Measurements from ENCODE around the gene NFKB1. TPM values are rescaled to one million over a fixed set of nuclear protein-coding genes. Genes with fewer than 3 reads are reported as not detected.
"Not testable (repeated sequence)": the region's sequence is repeated elsewhere in the genome, so short reads cannot be mapped to it uniquely, and the experiment has no call there.

The NFKB1 gene
- total RNA-seq, 1 experiment from 2014 or later: 35.6 TPM

DNA sequence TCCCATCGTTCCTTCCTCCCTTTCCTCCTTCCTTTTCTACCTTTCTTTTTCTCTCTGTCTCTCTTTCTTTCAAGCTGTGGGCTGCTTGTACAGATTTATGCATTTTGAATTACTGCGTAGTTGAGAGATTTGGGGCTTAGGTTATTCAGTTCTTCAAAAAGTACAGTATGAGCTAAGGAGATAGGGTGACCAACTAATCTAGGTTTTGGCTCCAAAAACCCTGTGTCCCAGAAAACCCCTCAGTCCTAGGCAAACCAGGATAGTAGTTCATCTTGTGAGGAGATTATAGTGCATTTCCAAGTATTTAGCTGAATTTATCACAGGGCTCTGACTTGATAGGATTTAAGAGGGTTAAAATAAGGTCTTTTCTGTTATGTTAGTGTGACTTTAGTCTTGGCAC is 64.5 kb downstream of the NFKB1 start:
- DNase-seq: no peak
- intact Hi-C loops (cut with micrococcal nuclease; ENCODE audit: unreplicated experiment): no loop called here
- CTCF ChIA-PET: no interaction called here
- Mint-ChIP-seq H3K27ac (ENCODE audit: unreplicated experiment) (no peak overlapping the region), H3K9me3 (ENCODE audit: low read depth, unreplicated experiment) (no peaks in the 10 kb centered on the region), H3K4me1 (ENCODE audit: low read depth, unreplicated experiment) (no peaks in the 10 kb centered on the region), H3K4me3 (ENCODE audit: low read depth, unreplicated experiment) (no peak overlapping the region), H3K36me3 (ENCODE audit: insufficient read depth, unreplicated experiment) (no peaks in the 10 kb centered on the region), H3K27me3 (ENCODE audit: unreplicated experiment) (no peaks in the 10 kb centered on the region)
- no TSS peak for BruUV-seq (replicated peaks)
- TF ChIP-seq, protein P1, sequence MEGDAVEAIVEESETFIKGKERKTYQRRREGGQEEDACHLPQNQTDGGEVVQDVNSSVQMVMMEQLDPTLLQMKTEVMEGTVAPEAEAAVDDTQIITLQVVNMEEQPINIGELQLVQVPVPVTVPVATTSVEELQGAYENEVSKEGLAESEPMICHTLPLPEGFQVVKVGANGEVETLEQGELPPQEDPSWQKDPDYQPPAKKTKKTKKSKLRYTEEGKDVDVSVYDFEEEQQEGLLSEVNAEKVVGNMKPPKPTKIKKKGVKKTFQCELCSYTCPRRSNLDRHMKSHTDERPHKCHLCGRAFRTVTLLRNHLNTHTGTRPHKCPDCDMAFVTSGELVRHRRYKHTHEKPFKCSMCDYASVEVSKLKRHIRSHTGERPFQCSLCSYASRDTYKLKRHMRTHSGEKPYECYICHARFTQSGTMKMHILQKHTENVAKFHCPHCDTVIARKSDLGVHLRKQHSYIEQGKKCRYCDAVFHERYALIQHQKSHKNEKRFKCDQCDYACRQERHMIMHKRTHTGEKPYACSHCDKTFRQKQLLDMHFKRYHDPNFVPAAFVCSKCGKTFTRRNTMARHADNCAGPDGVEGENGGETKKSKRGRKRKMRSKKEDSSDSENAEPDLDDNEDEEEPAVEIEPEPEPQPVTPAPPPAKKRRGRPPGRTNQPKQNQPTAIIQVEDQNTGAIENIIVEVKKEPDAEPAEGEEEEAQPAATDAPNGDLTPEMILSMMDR (IDR thresholded peaks at IDR 0.05; ENCODE audit: unreplicated experiment): no peak

DNA sequence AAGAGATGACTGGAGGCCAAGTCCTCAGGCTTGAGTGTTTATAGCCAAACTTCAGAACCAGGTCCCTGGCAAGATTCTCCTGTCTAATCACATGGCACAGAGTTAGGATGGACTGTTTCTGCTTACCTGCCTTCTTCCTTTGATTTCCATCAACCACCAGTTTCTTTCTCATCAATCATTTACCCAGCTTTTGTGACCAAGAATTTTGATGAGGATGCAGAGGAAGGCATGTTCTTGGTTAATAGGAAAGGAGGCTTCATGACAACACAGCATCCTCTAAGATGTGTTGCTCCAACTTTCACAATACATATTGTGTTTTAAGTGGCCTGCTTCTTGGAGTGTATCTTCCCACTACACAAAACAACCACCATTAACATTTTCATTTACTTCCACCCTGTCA is 65.3 kb downstream of the NFKB1 start:
- H3K4me3 Mint-ChIP-seq (ENCODE audit: low read depth, unreplicated experiment): no peak overlapping the region
- intact Hi-C loops (cut with micrococcal nuclease; ENCODE audit: unreplicated experiment): no loop called here
- no TSS peak for BruUV-seq (replicated peaks)
- H3K27me3 Mint-ChIP-seq (ENCODE audit: unreplicated experiment): no peaks in the 10 kb centered on the region
- no peaks in the 10 kb centered on the region for H3K36me3 Mint-ChIP-seq (ENCODE audit: insufficient read depth, unreplicated experiment)
- CTCF ChIA-PET: no interaction called here
- DNase-seq: no peak
- no peak overlapping the region for H3K27ac Mint-ChIP-seq (ENCODE audit: unreplicated experiment)
- TF ChIP-seq, protein P1 (IDR thresholded peaks at IDR 0.05; ENCODE audit: unreplicated experiment): no peak
- no peaks in the 10 kb centered on the region for H3K4me1 Mint-ChIP-seq (ENCODE audit: low read depth, unreplicated experiment)
- H3K9me3 Mint-ChIP-seq (ENCODE audit: low read depth, unreplicated experiment): no peaks in the 10 kb centered on the region

DNA sequence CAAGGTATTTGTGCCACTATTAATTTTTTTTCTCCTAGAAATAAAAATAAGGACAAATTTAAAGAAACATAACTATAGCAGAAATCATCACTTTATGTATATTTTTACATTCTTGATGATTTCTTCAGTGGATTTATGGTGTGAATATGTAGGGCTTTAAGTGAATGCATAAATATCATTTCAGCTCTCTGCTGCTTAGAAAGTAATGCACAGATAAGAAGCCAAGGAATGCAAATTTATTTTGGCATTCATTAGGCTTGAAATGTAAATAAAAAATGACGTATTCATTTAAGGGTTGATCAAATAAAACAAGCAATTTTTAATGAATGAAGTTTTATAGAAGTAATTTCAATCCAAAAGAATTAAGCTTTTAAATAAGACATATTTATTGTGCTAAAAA is 66.3 kb downstream of the NFKB1 start:
- H3K4me1 Mint-ChIP-seq (ENCODE audit: low read depth, unreplicated experiment): no peaks in the 10 kb centered on the region
- H3K9me3 Mint-ChIP-seq (ENCODE audit: low read depth, unreplicated experiment): no peaks in the 10 kb centered on the region
- CTCF ChIA-PET: no interaction called here
- no peak for DNase-seq
- no peaks in the 10 kb centered on the region for H3K27me3 Mint-ChIP-seq (ENCODE audit: unreplicated experiment)
- no TSS peak for BruUV-seq (replicated peaks)
- intact Hi-C loops (cut with micrococcal nuclease; ENCODE audit: unreplicated experiment): no loop called here
- no peaks in the 10 kb centered on the region for H3K36me3 Mint-ChIP-seq (ENCODE audit: insufficient read depth, unreplicated experiment)
- TF ChIP-seq, protein P1 (IDR thresholded peaks at IDR 0.05; ENCODE audit: unreplicated experiment): no peak
- no peak overlapping the region for H3K4me3 Mint-ChIP-seq (ENCODE audit: low read depth, unreplicated experiment)
- H3K27ac Mint-ChIP-seq (ENCODE audit: unreplicated experiment): no peak overlapping the region

DNA sequence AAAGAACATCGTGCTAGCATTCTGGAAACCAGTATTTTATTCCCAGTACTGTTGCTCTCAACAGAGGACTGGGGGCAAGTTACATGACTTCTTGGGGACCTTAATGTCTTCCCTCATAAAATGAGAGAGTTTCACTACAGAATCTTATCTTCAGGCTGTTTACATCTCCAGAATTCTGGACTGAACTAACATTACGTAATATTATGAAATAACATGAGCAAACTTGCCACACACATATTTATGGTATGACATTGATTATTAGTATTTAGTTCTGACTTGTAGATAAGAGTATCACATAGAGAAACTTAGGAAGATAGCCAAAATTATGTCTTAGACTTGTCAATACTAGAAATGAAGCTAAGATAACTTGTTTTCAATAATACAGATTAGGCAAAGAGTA is 68.0 kb downstream of the NFKB1 start:
- no peaks in the 10 kb centered on the region for H3K36me3 Mint-ChIP-seq (ENCODE audit: insufficient read depth, unreplicated experiment)
- TF ChIP-seq, protein P1 (IDR thresholded peaks at IDR 0.05; ENCODE audit: unreplicated experiment): no peak
- no peak overlapping the region for H3K27ac Mint-ChIP-seq (ENCODE audit: unreplicated experiment)
- BruUV-seq (replicated peaks): no TSS peak
- H3K9me3 Mint-ChIP-seq (ENCODE audit: low read depth, unreplicated experiment): no peaks in the 10 kb centered on the region
- CTCF ChIA-PET: interaction anchor here (0.9 kb wide), 1 partner anchor 9 kb away, joined by 3 read pairs; no protein-coding TSS in a partner anchor
- H3K27me3 Mint-ChIP-seq (ENCODE audit: unreplicated experiment): no peaks in the 10 kb centered on the region
- no peak overlapping the region for H3K4me3 Mint-ChIP-seq (ENCODE audit: low read depth, unreplicated experiment)
- no peak for DNase-seq
- no peaks in the 10 kb centered on the region for H3K4me1 Mint-ChIP-seq (ENCODE audit: low read depth, unreplicated experiment)
- intact Hi-C loops (cut with micrococcal nuclease; ENCODE audit: unreplicated experiment): no loop called here

DNA sequence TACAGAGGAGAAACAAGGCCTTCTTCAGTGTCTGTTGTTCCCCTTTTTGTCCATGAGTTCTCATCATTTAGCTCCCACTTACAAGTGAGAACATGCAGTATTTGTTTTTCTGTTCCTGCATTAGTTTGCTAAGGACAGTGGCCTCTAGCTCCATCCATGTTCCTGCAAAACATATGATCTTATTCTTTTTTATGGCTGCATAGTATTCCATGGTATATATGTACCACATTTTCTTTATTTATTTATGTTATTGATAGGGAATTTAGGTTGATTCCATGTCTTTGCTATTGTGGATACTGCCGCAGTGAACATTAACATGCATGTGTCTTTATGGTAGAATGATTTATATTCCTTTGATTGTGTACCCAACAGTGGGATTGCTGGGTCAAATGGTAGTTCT is 69.1 kb downstream of the NFKB1 start:
- H3K27ac Mint-ChIP-seq (ENCODE audit: unreplicated experiment); intact Hi-C loops (cut with micrococcal nuclease; ENCODE audit: unreplicated experiment); H3K36me3 Mint-ChIP-seq (ENCODE audit: insufficient read depth, unreplicated experiment); H3K9me3 Mint-ChIP-seq (ENCODE audit: low read depth, unreplicated experiment); BruUV-seq (replicated peaks); H3K4me1 Mint-ChIP-seq (ENCODE audit: low read depth, unreplicated experiment); H3K4me3 Mint-ChIP-seq (ENCODE audit: low read depth, unreplicated experiment); H3K27me3 Mint-ChIP-seq (ENCODE audit: unreplicated experiment); DNase-seq: not testable (repeated sequence)
- CTCF ChIA-PET: interaction anchor here (0.9 kb wide), 1 partner anchor 8 kb away, joined by 3 read pairs; no protein-coding TSS in a partner anchor
